Esophagus (tissue), 2 donors: ENCODE data around the gene RFPL2. TPM values are rescaled to one million over a fixed set of nuclear protein-coding genes. Genes with fewer than 3 reads are reported as not detected.

Experiments
- H3K27ac ChIP-seq, 2 donors: one replicate each; pipeline ENCODE4 v1.5.1; 2013; ENCODE audit warnings: low read depth in 2 of 2, mild to moderate bottlenecking in 2 of 2, inconsistent platforms in 1 of 2, low read length in 1 of 2, moderate library complexity in 1 of 2
- H3K27me3 ChIP-seq, 2 donors: one replicate each; pipeline ENCODE4 v1.6.1; 2013; ENCODE audit warnings: low read length in 2 of 2, control low read depth in 1 of 2, mild to moderate bottlenecking in 1 of 2; ENCODE audit not compliant: insufficient read depth in 2 of 2, control insufficient read depth in 1 of 2
- H3K36me3 ChIP-seq, 2 donors: one replicate each; pipeline ENCODE4 v1.6.1; 2013; ENCODE audit warnings: low read length in 1 of 2; ENCODE audit not compliant: control insufficient read depth in 2 of 2, insufficient read depth in 2 of 2
- H3K4me1 ChIP-seq, 2 donors: one replicate each; pipeline ENCODE4 v1.6.1; 2013; ENCODE audit warnings: low read length in 1 of 2; ENCODE audit not compliant: control insufficient read depth in 2 of 2, insufficient read depth in 2 of 2
- H3K4me3 ChIP-seq, 2 donors: one replicate each; pipeline ENCODE4 v1.5.1; 2013; ENCODE audit warnings: low read length in 2 of 2, mild to moderate bottlenecking in 2 of 2, low read depth in 1 of 2, moderate library complexity in 1 of 2
- H3K9me3 ChIP-seq, 2 donors: one replicate each; pipeline ENCODE4 v1.6.1; 2013; ENCODE audit warnings: mild to moderate bottlenecking in 2 of 2, low read depth in 1 of 2, low read length in 1 of 2, moderate library complexity in 1 of 2; ENCODE audit not compliant: control insufficient read depth in 2 of 2, insufficient read depth in 1 of 2
- WGBS, 2 donors: extraction: QIAGEN DNeasy Blood & Tissue Kit; methylation state at CpG; one replicate each; pipeline ENCODE4 v1.1.7; 2013; 5-methylcytosine and 5-hydroxymethylcytosine counted together
- polyA plus RNA-seq, 2 donors: library from polyadenylated mRNA; stranded (reverse); fragments of 200-250 nt; gene quantifications; one replicate each; pipeline ENCODE4 v1.2.3, GENCODE V29; 2013
- donor health status: healthy with polysubstance abuse.
- donor health status: Bipolar disorder and iron deficiency.

Gene RFPL2
- under 1 TPM in 1 of 2 donors, not detected in 1; 0.05 TPM for polyA plus RNA-seq

DNA sequence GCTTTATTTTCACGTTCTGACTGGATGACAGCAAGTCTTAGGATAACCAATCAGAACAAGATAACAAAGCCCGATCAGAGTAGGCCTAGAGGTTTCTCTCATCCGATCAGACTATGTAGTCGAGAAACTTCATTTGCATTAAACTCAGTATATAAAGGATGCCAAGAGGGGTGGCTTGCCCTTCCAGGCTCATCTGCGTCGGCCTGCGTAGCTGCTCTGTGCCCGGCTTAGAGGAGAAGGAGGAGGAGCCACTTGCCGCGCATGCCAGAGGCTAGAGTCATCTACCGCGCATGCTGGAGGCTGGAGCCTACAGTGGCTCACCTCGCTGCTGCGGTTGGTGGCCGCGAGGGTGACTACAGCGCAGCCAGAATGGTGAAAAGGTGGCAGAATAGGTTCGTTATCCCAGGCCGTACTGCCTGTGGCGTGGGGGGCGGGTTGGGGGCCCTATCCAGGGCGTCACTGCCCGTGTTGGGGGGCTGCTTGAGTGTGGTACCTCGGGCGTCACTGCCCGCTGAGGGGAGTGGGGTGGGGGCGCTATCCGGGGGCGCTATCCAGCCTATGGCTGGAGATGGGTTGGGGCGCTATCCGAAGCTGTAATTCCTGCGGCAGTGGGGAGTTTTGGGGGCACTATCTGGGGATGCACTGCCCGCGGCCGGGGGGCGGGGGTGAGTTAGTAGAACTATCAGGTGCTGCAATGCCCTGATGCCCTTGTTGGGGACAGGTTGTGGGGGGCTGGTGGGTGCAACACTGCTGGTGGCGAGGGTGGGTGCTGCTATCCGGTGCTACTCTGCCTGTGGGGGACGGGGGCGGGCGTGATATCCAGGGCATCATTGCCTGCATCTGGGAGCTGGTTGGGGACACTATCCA, at the start of gene RFPL2:
RFPL2 (minus strand) TSS at position 218 of the 867 bp plus-strand sequence. CDS start 2,622 bp downstream, outside the sequence.
- Histone ChIP-seq H3K27me3 (peaks cover 4% of the 10 kb centered on the region in 2 donors), H3K27ac (no peak within 1 kb of the TSS), H3K4me1 (peaks cover 0 to 1% of the 10 kb centered on the region in 2 donors), H3K4me3 (no peak within 1 kb of the TSS), H3K36me3 (no peaks in the 10 kb centered on the region), H3K9me3 (peaks cover 0 to 3% of the 10 kb centered on the region in 2 donors)
- WGBS, 2 donors: 65 to 75% methylated on average over 41 of the region's 41 CpGs

GRCh38 chr22:32249231-32249630, 44.4 kb upstream of the RFPL2 start:
- Histone ChIP-seq H3K4me3 (no peak overlapping the region), H3K9me3 (no peaks in the 10 kb centered on the region), H3K27me3 (no peaks in the 10 kb centered on the region), H3K36me3 (no peaks in the 10 kb centered on the region), H3K27ac (no peak overlapping the region), H3K4me1 (no peaks in the 10 kb centered on the region)
- WGBS, 2 donors: 74 to 86% methylated on average over 1 of the region's 1 CpG

GRCh38 chr22:32248276-32248675, 43.4 kb upstream of the RFPL2 start:
- H3K4me1 ChIP-seq: no peaks in the 10 kb centered on the region
- H3K27me3 ChIP-seq: no peaks in the 10 kb centered on the region
- WGBS, 2 donors: 52% methylated on average over 1 of the region's 1 CpG
- H3K9me3 ChIP-seq: no peaks in the 10 kb centered on the region
- H3K27ac ChIP-seq: no peak overlapping the region
- H3K36me3 ChIP-seq: no peaks in the 10 kb centered on the region
- no peak overlapping the region for H3K4me3 ChIP-seq

DNA sequence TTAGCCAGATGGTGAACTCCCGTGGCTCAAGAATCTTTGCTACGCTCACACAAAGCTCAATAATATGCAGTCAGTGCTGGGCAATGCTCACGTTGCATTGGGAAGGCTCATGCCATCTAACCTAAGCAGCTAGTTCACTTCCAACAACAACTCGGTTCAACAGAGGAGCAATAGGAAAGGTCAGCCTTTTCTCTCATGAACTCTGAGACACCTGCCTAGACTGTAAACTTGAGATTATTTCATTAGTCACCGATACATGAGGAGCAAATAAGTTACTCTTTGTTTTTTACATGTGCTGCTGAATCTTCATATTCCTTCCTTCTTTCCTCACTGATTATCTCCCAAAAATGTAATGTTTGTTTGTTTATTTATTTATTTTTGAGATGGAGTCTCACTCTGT, 41.3 kb upstream of the RFPL2 start:
- Histone ChIP-seq H3K27me3 (no peaks in the 10 kb centered on the region), H3K36me3 (no peaks in the 10 kb centered on the region), H3K27ac (no peak overlapping the region), H3K9me3 (no peaks in the 10 kb centered on the region), H3K4me1 (no peaks in the 10 kb centered on the region), H3K4me3 (no peak overlapping the region)
- 78 to 86% methylated on average over 5 of the region's 5 CpGs for WGBS, 2 donors

GRCh38 chr22:32245042-32245441, 40.2 kb upstream of the RFPL2 start:
- Histone ChIP-seq H3K27ac (no peak overlapping the region), H3K4me1 (no peaks in the 10 kb centered on the region), H3K4me3 (no peak overlapping the region), H3K9me3 (no peaks in the 10 kb centered on the region), H3K27me3 (no peaks in the 10 kb centered on the region), H3K36me3 (no peaks in the 10 kb centered on the region)
- 43 to 60% methylated on average over 3 of the region's 3 CpGs for WGBS, 2 donors

- no peaks in the 10 kb centered on the region for H3K4me1 ChIP-seq
- no peaks in the 10 kb centered on the region for H3K27me3 ChIP-seq
- no peak overlapping the region for H3K27ac ChIP-seq
- WGBS, 2 donors: 93 to 99% methylated on average over 1 of the region's 1 CpG
- H3K36me3 ChIP-seq: no peaks in the 10 kb centered on the region
- no peaks in the 10 kb centered on the region for H3K9me3 ChIP-seq
- no peak overlapping the region for H3K4me3 ChIP-seq
These were observed 39.7 kb upstream of the RFPL2 start for GRCh38 chr22:32244547-32244946.

DNA sequence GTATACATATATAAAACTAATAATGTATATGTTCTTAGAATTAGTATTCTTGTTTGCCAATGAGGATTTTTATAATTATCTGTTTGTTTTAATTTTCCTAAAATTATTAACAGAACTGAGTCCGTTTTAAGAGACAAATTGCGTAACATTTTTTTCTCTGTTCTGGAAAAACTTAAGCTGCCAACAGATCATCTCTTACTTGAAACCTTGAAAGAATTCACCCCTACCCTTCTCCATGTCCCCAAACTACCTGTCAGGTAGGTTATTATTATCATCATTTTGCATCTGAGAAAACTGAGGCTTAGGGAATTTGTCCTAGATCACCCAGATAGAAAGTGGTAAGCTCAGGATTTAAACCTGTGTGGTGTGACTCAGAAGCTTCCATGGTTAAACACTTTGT, 35.6 kb upstream of the RFPL2 start:
- Histone ChIP-seq H3K27me3 (no peaks in the 10 kb centered on the region), H3K36me3 (no peaks in the 10 kb centered on the region), H3K27ac (no peak overlapping the region), H3K9me3 (no peaks in the 10 kb centered on the region), H3K4me3 (no peak overlapping the region), H3K4me1 (no peaks in the 10 kb centered on the region)
- 63 to 65% methylated on average over 2 of the region's 2 CpGs for WGBS, 2 donors

- no peaks in the 10 kb centered on the region for H3K4me1 ChIP-seq
- H3K4me3 ChIP-seq: no peak overlapping the region
- no peaks in the 10 kb centered on the region for H3K27me3 ChIP-seq
- H3K36me3 ChIP-seq: no peaks in the 10 kb centered on the region
- H3K27ac ChIP-seq: no peak overlapping the region
- H3K9me3 ChIP-seq: no peaks in the 10 kb centered on the region
- WGBS, 2 donors: 43 to 71% methylated on average over 1 of the region's 1 CpG
These were observed 33.0 kb upstream of the RFPL2 start for GRCh38 chr22:32237906-32238305.

- H3K27me3 ChIP-seq: no peaks in the 10 kb centered on the region
- no peaks in the 10 kb centered on the region for H3K9me3 ChIP-seq
- WGBS, 2 donors: 76 to 83% methylated on average over 8 of the region's 8 CpGs
- H3K36me3 ChIP-seq: no peaks in the 10 kb centered on the region
- H3K4me3 ChIP-seq: no peak overlapping the region
- H3K27ac ChIP-seq: no peak overlapping the region
- H3K4me1 ChIP-seq: no peaks in the 10 kb centered on the region
These were observed 32.1 kb upstream of the RFPL2 start for GRCh38 chr22:32236970-32237369.

DNA sequence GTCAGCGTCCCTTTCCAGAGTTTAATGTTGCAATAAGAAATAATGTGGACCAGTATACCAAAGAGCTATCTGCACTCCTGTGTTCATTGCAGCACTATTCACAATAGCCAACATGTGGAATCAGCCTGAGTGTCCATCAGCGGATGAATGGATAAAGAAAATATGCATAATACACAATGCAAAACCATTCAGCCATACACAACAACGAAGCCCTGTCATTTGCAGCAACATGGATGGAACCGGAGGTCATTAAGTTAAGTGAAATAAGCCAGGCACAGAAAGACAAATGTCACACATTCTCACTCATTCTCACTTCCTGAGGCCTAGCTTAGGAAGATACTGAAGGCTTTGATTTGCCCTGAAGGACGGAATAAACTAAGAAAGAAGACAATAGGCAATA, 28.2 kb upstream of the RFPL2 start:
- Histone ChIP-seq H3K4me3 (no peak overlapping the region), H3K27me3 (no peaks in the 10 kb centered on the region)
- 83 to 88% methylated on average over 5 of the region's 5 CpGs for WGBS, 2 donors

More for the DNA sequence above, 28.2 kb upstream of the RFPL2 start:
- Histone ChIP-seq H3K9me3 (no peaks in the 10 kb centered on the region), H3K4me1 (no peaks in the 10 kb centered on the region), H3K36me3 (no peaks in the 10 kb centered on the region), H3K27ac (no peak overlapping the region)
